ENCODE results near the gene GFRA1.
"Not testable (repeated sequence)": the region's sequence is repeated elsewhere in the genome, so short reads cannot be mapped to it uniquely, and the experiment has no call there.

The GFRA1 gene

DNA sequence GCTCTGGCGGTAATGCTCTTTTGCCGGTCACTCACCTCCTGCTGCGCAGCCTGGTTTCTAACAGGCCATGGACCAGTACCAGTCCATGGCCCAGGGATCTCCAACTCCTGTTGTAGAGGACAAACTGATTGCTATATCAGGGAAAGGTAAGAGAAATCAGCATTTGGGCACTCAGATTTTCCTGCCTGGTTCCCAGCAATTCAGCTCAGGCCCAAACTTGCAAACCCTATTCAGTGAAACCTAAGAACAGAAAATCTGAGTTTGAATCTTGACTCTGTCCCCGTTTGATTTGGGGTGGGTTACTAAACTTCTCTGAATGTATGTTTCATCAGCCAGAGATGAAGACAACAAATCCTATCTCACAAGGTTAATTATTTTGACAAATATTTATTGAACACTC, 77.4 kb downstream of the GFRA1 start:
- DNase-seq = no peak

DNA sequence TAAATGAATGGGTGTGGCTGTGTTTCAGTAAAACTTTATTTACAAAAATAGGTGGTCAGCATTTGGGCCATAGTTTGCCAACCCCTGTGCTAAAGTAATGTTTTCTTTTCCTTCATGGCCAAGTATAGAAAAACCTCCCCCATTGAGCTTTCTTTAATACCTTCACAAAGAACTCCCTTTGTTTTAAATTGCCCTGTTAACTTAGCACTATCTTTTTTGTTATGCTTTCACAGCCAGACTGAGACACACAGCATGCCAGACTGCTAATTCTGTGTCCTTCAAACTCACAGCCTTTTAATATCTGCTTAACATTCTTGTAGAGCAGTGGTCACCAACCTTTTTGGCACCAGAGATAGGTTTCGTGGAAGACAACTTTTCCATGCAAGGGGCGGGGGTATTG, 78.0 kb downstream of the GFRA1 start:
- DNase-seq = no peak

DNA sequence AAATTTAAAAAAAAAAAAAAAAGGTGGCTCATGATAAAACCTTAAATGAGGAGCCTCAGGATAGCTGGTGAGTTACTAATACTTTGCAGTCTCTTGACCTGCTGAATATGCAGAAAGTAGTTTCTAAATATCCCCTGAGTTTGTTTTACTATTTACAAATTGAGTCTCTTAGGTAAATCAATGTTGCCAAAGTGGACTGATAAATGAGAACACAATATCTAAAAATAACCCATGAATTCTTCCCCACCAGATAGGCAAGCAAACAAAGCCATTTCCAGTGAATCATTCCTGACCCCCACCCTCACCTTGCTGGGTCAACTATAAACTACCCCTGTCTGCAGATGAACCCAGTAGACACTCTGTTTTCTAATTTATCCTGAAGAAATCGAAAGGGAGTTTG, 78.9 kb downstream of the GFRA1 start:
- DNase-seq = no peak

DNA sequence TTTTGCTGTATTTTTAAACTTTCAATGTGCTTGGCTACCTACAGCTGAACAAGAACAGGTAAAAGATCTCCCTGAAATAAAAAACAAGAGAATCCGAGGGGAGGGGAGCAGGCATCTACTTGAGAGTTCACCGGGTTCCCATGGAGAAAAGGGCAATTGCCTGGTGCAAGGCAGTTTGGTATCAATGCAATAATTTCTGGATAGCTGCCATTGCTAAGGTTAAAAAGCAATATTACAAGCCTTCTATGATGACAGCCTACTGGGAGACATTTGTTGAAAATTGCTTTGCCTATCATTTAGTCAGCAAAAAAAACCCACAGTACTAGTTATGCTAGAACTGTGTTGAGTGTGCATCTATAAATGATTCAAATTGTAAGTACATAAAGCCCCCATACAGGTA, 82.1 kb downstream of the GFRA1 start:
- DNase-seq = no peak

DNA sequence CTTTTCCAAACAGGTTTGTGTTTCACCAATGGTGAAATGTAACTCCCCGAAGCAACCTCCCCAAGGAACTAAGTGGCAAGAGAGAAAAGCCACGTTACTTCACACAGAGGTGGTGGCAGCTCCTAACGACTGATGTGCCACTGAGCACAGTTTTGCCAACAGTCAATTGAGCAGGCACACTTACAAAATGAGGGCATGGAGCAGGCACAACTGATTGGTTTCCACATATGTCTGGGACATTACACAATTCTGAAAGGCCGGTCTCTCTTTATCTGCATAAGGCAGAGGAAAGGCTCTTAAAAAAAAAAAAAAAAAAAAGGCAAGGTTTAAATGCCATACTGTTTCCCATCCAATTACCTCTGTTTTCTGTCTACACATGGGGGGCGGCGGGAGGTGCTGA, 86.7 kb downstream of the GFRA1 start:
- no peak for DNase-seq

DNA sequence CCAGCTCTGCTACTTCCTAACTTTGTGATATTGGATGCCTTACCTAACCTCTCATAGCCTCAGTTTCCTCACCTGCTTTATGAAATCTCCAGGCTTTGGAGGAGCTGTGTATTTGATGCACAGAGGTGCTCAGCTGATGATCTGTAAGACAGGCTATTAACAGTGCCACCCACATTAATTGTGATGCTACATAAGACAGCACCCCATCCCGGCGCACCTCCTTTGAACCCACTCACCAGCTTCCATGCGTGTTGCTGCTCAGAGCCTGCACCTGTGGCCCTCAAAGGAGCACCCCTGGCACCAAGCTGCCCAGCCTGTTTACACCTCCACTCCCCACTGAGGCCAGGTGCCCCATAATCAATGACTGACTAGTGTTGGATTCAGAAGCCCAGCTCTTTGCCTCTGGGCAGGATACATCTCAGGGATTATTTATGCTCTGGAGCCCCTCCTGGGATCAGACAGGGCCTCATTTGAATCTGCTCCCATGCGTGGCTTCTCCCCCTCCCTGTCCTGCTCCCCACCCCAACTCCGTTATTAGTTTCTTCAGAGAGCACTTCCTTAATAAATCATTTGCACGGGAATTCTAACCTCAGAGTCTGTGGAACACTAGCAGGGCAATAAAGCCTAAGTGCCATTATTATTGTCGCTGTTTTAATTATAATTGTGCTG, 87.7 kb downstream of the GFRA1 start:
- DNase-seq = no peak

DNA sequence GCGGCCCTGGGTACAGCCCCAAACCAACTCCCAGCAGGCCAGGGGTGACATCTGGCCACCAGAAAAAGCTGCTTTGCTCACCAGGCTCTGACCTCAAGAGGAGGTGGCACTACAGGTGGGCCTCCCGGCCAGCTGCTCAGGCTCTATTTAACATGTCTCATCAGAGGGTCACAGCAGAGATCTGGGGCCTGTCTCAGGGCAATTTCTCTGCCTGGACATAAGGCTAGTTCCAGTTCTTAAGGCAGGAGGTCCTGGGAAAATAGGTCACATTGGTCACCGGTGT, 88.6 kb downstream of the GFRA1 start:
- DNase-seq = no peak

DNA sequence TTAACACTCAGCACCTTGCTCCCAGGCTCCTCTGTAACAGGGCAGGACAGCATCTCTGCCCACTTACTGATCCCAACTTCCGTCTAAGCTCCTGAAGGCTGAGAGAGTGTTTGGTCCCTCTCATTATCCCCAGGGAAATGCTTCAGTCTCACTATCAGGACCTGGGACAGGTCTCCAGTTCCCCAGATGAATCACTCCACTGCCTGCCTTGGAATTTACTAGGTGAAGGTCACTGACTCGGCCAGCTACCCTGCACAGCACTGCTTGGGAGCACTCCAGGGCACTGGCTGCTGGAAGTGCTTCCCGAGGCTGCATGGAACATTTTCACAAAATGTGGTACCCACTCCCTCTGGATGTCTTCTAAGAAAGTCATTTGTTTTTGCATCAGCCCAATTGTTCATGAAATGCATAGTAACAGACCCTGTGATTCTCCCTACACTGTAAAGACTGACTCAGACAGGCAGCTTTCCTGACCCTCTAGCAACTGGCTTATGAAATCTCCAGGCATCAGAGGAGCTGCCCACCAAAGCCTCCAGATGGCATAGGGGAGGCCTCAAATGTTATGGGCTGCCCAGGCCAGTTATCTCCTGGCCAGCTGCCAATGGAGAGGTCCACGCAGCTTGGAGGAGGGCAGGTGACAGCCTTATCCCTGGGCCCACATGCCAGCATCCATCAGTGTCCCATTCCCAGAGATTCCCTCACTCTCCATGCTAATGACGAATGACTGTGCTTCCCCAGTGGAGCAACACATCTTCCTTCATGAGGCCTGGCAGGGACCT, 89.1 kb downstream of the GFRA1 start:
- DNase-seq = no peak

DNA sequence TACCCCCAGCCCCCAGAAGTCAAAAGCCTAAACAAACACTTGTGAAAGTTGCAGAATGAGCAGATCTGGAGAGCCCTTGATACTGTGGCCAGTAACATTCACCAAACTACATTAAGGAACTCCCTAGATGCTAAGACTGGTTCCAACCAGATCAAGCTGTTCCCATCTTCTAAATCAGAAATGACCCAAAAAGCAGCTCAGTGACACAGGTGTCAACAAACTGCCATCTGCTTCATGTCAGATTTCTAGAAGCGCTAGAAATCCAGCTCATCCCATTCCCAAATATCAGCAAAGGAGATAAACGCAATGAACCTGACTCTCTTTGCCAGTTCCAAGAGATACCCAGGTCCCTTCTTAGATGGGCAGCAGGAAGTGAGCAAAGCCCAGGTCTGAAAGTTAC, 90.6 kb downstream of the GFRA1 start:
- DNase-seq = no peak

DNA sequence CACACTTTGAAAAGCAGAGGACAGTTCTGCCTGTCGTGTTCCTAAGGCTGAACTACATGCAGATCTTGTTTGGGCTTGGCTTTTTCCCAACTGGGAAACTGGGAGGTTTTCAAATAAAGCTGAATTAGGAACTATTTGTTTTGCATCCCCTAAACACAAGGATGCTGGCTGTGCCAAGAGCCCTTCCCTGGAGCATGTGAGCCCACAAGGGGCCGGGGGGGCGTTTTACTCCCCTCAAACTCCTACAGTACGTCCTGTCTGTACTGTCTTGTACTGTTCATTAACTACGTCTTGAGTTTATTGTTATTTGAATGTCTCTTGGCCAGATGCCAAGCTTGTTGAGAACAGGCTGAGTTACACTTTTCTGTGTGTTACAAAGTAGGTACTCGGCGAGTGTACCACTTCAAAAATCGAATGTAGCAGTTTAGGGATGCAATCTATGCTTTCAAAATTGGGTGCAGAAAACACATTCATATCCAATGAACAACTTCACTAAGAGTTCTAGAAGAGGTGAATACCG, 94.9 kb downstream of the GFRA1 start:
- no peak for DNase-seq

DNA sequence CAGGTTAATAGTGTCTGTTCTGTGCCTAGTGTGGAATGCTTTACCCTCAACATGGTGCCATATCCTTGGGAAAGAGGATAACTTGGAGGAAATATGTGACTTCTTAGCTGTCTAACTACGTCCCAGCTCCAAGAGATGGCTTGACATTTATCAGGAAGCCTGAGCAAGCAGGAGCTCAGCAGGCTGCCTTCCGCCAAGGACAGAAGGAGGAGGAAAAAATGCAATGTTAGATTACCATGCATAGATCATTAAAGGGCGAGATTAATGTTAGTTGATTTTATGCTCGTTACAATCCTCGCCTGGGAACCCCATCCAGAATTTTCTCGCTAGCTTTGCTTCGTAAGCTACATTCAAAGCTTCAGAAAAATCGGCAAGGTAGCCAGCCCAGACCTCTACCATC, 97.8 kb downstream of the GFRA1 start:
- DNase-seq = no peak

DNA sequence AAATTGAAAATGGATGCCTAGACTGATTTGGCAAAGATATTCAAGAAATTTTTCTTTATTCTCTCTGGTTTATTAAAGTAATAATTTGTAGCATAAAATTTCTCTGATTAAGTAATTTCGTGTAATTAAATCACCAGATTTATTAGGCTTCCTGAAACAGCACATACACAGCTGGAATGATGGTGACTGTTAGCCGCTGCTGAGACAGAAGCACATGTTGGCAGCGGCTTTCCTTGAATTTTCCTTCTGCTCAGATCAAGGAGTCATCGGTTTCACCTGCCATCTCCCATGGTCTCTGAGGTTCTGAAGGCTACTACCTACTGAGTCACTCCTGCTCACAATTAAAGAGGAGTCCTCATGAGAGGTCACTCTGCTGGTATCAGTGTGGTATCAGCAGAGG, 101.5 kb downstream of the GFRA1 start:
- no peak for DNase-seq

DNA sequence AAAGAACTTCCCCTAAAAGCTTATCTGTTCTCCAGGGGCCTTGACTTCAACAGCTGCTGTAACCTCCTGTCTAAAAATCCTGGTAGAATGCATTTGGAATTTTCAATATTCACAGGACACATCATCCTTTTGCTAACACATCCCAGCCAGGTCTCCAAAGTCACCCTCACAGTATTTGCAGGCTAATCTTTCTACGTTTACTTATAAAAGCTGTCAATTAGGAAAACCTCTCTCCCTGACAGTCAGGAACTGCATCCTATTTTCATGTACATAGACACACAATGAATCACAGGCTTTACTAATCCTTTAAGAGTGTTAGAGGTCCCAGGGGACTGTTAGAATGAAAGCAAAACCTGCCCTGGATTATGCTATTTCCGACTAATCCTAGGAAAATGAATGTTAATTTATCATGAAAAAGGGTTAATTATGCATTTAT, 102.2 kb downstream of the GFRA1 start:
- DNase-seq = no peak

DNA sequence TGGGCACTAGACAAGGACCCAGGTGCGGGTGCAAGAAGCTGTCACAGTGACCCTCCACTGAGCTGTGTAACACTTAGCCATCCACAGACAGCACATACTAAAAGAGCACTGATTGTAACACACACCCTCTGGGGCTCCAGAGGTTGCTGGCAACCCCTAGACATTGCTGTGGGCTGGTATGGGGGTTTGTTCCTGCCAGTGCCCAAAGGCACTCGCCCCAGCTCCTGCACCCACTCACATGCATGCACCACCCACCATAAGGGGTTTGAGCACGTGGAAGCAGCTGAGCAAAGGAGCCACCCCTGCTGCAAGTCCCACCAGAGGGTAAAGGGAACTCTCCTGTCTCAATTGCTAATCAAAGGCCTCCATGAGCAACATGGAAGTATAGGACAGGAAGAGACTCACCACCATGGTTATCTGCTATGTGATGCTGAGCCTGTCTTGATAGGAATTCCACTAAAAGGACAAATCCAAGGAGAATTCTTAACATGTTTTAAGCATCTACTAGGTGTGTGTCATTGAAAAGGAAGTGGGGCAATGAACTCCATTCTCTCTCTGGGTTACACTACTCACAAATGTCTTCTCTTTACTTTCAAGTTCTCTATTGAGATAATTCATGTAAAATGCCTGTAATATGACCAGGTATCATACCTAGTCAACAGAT, 103.1 kb downstream of the GFRA1 start:
- no peak for DNase-seq

DNA sequence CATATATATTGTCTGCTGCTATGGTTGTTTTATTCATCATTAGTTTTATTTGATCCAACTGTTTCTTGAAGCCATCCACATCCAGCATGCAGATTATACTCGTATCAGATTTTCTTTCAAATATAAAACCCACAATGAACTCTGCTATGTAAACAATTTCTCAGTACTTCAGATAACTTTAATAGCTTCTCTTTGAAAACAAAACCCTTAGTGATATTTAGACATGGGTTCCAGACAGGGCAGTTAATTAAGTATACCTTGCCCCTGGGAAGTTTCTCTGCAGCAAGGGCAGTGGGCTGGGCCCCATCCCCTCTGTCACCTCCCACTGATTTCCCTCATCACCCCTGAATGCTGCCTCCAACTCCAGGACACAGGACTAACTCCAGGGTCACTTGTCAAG, 104.3 kb downstream of the GFRA1 start:
- no peak for DNase-seq

DNA sequence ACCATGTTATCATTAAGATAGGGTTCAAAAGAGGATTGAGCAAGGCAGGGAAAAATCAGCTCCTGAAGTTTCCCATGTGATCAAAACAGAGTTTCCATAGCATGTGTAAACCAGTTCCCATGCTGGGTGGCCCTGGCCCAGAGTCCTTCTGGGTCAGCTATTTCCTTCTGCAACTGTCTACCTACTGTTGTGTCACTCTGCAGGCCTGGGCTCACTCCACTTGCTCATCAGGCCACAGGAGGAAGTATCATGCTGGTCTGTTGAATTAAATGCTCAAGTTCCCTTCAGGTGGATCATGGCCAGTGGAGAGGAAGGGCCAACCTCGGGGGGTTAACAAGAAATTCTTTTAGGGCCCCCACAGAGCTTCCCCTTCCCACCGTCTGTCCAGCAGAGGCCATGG, 104.7 kb downstream of the GFRA1 start:
- no peak for DNase-seq

DNA sequence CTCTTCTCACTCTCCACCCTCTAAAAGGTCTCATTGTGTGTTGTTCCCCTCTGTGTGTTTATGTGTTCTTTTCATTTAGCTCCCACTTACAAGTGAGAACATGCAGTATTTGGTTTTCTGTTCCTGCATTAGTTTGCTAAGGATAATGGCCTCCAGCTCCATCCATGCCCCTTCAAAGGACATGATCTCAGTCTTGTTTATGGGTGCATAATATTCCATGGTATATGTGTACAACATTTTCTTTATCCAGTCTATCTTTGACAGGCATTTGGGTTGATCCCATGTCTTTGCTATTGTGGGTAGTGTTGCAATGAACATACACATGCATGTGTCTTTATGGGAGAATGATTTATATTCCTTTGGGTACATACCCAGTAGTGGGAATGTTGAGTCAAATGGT, 107.1 kb downstream of the GFRA1 start:
- DNase-seq = not testable (repeated sequence)

DNA sequence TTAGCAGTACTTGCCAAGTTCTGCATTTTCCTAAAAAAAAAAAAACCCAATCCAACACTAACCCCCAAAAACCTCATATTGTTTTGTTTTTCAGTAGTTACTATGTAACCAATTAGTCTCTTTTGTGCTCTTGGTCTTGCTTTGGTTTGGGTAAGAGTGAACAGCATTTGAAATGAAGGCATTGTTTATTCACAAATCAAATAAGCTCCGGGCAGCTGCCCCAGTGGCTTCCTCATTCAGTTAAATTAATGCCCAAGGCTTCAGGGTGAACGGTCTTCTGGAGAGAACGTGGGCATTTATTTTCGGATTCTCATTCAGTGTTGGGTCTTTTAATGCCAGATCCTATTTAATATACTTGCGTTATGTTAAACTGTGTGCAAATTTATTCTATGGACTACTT, 108.7 kb downstream of the GFRA1 start:
- DNase-seq = no peak

DNA sequence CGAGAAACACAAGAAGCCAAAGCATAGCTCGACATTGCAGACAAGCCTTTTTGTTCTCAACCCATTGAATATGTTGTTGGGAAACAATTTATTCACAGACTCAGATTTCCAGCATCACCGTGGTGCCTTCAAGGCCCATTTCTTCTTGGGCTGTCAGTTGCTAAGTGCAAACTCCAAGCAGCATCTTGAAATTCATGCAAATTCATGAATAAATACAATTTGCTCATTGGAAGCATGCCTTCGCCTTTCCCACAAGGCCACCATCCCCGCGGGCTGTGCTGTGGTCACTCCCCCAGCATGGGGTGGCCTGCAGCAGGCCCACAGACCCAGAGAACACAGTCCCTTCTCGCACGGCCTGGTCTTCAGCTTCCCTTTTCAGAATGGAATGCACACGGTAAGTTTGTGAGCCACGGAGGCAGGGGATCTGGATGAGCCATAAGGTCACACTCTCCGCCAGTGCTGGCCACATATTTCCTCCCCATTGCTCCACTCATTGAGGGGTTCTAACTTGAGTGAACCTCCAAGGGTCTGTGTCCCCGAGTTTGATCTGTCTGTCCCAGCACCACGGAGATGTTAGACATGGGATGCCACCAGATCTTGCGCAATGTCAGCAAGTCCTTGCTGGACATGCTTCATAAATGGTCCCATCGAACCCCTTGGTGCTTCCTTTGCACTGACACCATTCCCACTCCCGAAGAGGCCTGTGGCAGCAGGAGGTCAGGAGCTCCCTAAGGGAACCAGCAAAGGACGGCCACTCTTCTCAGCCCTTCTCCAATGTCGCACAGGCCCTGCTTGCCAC, 109.5 kb downstream of the GFRA1 start:
- no peak for DNase-seq

DNA sequence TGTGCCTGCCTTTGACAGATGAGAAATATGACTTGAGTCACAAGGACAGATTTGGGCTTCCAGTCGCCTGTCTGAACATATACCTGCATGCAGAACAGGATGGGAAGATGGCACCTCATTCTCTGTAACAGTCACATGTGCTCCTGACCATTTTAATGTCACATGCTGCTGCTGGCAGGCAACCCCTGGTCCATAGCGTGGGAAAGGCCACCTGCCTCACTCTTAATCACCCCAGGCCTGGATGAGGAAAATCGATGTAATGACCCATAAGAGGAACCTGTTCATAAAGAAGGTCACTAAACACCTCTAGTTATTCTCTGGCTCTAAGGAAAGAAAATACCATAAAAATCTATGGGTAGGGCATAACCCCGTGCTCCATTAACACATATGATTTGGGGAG, 110.2 kb downstream of the GFRA1 start:
- no peak for DNase-seq

DNA sequence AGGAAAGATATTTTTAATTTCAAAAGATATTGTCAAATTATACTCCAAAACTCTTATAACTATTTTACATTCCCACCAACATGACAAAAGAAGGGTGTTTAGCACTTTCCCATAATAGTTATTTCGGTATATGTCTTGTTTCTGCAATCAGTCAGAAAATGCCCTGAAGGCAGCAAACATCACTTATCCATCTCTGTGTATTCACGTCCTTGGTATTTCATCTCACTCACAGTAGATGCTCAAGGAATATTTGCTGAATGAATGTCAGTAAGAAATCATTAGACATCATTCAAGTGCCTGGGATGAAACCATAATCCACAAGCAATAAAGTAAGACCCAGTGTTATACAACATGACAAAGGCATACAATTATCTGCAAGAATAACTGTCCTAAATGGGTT, 112.7 kb downstream of the GFRA1 start:
- no peak for DNase-seq

DNA sequence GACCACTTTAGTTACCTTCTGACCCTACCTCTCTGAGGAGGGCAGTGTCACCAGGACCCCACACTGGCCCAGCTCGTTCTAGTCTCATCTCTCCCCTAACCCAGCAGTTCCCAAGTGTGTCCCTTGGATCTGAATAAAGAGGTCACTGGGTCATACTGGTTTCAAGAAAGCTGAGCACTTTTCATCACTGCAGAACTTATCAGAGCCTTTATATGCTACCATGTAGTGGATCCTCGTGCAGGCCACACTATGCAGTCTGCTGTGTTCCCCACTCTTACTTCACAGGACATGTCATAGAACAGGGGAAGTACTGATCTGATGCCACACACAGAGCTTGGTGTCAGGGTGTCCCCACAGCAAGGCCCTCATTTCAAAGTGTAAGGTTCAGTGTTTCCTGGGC, 113.8 kb downstream of the GFRA1 start:
- no peak for DNase-seq

DNA sequence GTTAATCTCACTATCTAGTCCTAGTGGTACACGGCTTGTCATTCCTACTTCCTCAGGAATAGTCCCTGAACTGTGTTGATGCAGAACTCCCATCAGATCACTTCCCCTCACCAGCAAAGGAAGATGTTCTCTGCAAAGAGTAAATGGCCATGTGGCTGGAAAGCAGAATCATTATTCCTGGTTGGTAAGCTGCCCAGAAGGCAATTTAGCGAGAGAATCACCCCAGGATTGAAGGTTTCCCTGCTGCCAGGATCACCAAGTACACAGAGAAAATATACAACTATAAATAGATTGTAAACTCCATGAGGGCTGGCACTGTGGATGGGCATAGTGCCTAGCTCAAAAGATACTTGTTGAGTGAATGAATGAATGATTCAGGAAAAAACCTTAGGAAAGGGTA, 115.0 kb downstream of the GFRA1 start:
- no peak for DNase-seq
